ENCODE results near the gene SLPI. TPM values are rescaled to one million over a fixed set of nuclear protein-coding genes. Genes with fewer than 3 reads are reported as not detected.

Gene SLPI
- total RNA-seq, 4 donors from 2014 or later: 194 to 1,792 (median 504) TPM

- H3K36me3 ChIP-seq: no peaks in the 10 kb centered on the region
- H3K4me3 ChIP-seq: no peak overlapping the region
- DNase-seq (no peak), ATAC-seq (no peak)
- TF ChIP-seq CTCF (IDR thresholded peaks at IDR 0.05 in 4 of 5, conservative IDR thresholded peaks at IDR 0.05 in 1 of 5) (no peak), POLR2A (IDR thresholded peaks at IDR 0.05) (no peak)
- H3K9me3 ChIP-seq: no peaks in the 10 kb centered on the region
- H3K27ac ChIP-seq: no peak overlapping the region
- in situ Hi-C loops (cut with MboI; ENCODE audit: low sequenced_read_pairs in 4 of 4) (no loop called here), intact Hi-C loops (cut with DNase I; ENCODE audit: low total_unique reads) (no loop called here)
- H3K4me1 ChIP-seq: no peaks in the 10 kb centered on the region
- H3K27me3 ChIP-seq: no peaks in the 10 kb centered on the region
Observed at GRCh38 chr20:45212836-45213235, 41.5 kb downstream of the SLPI start.

DNA sequence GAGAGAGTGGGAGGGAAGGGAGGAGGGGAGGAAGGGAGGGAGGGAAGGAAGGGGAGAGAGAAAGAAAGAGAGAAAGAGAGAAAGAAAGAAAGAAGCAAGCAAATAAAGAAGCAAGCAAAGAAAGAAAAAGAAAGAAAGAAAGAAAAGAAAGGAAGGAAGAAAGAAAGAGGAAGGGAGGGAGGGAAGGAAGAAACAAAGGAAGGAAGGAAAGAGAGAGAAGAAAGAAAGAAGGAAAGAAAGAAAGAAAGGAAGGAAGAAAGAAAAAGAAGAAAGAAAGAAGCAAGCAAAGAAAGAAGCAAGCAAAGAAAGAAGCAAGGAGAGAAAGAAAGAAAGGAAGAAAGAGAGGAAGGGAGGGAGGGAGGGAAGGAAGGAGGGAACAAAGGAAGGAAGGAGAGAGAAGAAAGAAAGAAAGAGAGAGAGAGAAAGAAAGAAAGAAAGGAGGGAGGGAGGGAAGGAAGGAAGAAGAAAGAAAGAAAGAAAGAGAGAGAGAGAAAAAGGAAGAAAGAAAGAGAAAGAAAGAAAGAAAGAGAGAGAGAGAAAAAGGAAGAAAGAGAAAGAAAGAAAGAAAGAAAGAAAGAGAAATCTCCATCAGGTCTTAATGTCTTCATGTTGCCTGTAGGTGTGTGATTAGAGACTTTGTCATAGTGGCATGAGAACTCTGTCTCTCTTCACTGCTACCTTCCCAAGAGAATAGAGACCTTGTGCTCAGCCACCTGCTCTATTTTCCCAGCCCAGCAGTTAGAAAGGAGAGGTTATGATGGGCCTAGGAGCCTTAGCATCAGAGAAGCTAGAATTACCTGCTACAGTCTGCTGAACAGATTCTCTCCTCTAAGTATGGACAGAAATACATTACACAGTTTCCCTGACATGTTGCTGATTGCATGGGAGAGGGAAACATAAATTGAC is 42.5 kb downstream of the SLPI start:
- Histone ChIP-seq H3K4me1 (no peaks in the 10 kb centered on the region), H3K4me3 (no peak overlapping the region), H3K27ac (no peak overlapping the region), H3K27me3 (no peaks in the 10 kb centered on the region), H3K9me3 (no peaks in the 10 kb centered on the region), H3K36me3 (no peaks in the 10 kb centered on the region)
- no peak for TF ChIP-seq CTCF (IDR thresholded peaks at IDR 0.05 in 4 of 5, conservative IDR thresholded peaks at IDR 0.05 in 1 of 5)
- no peak for TF ChIP-seq POLR2A (IDR thresholded peaks at IDR 0.05)
- no peak for DNase-seq
- in situ Hi-C loops (cut with MboI; ENCODE audit: low sequenced_read_pairs in 4 of 4) (no loop called here), intact Hi-C loops (cut with DNase I; ENCODE audit: low total_unique reads) (no loop called here)
- ATAC-seq: no peak

- in situ Hi-C loops (cut with MboI; ENCODE audit: low sequenced_read_pairs in 4 of 4): no loop called here
- TF ChIP-seq CTCF (IDR thresholded peaks at IDR 0.05 in 4 of 5, conservative IDR thresholded peaks at IDR 0.05 in 1 of 5) (no peak), POLR2A (IDR thresholded peaks at IDR 0.05) (no peak)
- Histone ChIP-seq H3K27ac (no peak overlapping the region), H3K9me3 (no peaks in the 10 kb centered on the region), H3K36me3 (no peaks in the 10 kb centered on the region), H3K4me3 (no peak overlapping the region), H3K4me1 (no peaks in the 10 kb centered on the region), H3K27me3 (peaks cover 0 to 4% (median 0%) of the 10 kb centered on the region in 3 donors)
- ATAC-seq: no peak
- DNase-seq: no peak
- intact Hi-C loops (cut with DNase I; ENCODE audit: low total_unique reads): no loop called here
Observed at GRCh38 chr20:45209924-45210323, 44.4 kb downstream of the SLPI start.

DNA sequence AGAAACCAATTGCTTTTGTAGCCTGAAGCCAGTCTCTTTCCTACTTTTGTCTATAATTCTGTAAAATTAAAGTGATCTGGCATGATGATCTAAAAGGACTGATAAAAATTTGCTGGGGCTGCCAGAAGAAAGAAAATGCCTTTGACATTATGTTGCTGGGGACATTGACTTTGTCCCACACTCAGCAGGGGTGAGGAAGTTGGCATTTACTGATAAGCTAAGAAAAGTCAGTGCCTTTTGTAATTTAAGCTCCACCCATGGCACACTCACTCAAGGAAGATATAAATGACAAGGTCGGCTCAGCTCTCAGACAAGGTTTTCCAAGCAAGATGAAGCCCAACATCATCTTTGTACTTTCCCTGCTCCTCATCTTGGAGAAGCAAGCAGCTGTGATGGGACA is 47.6 kb downstream of the SLPI start, which contains the start of gene SEMG1:
Gene SEMG1, plus strand, starts transcription at position 309 of the 400 bp plus-strand sequence. Its CDS starts 21 bp downstream, at position 330.
- peaks cover 0 to 8% (median 0%) of the 10 kb centered on the region in 3 donors for H3K27me3 ChIP-seq
- H3K4me3 ChIP-seq: no peak within 1 kb of the TSS
- no peaks in the 10 kb centered on the region for H3K4me1 ChIP-seq
- TF ChIP-seq CTCF (IDR thresholded peaks at IDR 0.05 in 4 of 5, conservative IDR thresholded peaks at IDR 0.05 in 1 of 5) (no peak), POLR2A (IDR thresholded peaks at IDR 0.05) (no peak)
- H3K36me3 ChIP-seq: no peaks in the 10 kb centered on the region
- intact Hi-C loops (cut with DNase I; ENCODE audit: low total_unique reads): no loop called here
- DNase-seq (no peak), ATAC-seq (no peak)
- H3K27ac ChIP-seq: no peak within 1 kb of the TSS
- in situ Hi-C loops (cut with MboI; ENCODE audit: low sequenced_read_pairs in 4 of 4): no loop called here
- H3K9me3 ChIP-seq: no peaks in the 10 kb centered on the region

Other genes with a start within 250 kb of the SLPI start
- gene KCNS1, start 153.4 kb downstream of the SLPI start, total RNA-seq: not detected
- not detected for gene WFDC5, start 139.4 kb downstream of the SLPI start, total RNA-seq
- gene WFDC12, start 130.1 kb downstream of the SLPI start, total RNA-seq: not detected
- gene PI3, start 79.7 kb downstream of the SLPI start, total RNA-seq: 1 to 10 TPM in 1 of 4 donors, not detected in 3; 1.4 TPM
- not detected for gene SEMG1, start 47.5 kb downstream of the SLPI start, total RNA-seq
- gene SEMG2, start 33.2 kb downstream of the SLPI start, total RNA-seq: not detected
- not detected for gene RBPJL, start 52.3 kb upstream of the SLPI start, total RNA-seq
- gene MATN4, start 53.7 kb upstream of the SLPI start, total RNA-seq: not detected
- 100 to 1,000 TPM in 2 of 4 donors, 10 to 100 TPM in 2; 50.4 to 168 (median 97.8) TPM for gene SDC4, start 93.9 kb upstream of the SLPI start, total RNA-seq
- 10 to 100 TPM; 34.0 to 59.5 (median 43.7) TPM for gene SYS1, start 108.6 kb upstream of the SLPI start, total RNA-seq
- gene TP53TG5, start 123.8 kb upstream of the SLPI start, total RNA-seq: not detected
- gene DBNDD2, start 153.7 kb upstream of the SLPI start, total RNA-seq: 100 to 1,000 TPM in 3 of 4 donors, 10 to 100 TPM in 1; 99.5 to 155 (median 121) TPM
- gene PIGT, start 161.6 kb upstream of the SLPI start, total RNA-seq: 100 to 1,000 TPM in 1 of 4 donors, 10 to 100 TPM in 3; 45.9 to 118 (median 94.2) TPM
- gene WFDC2, start 215.2 kb upstream of the SLPI start, total RNA-seq: not detected